CD4-positive, alpha-beta T cell treated with Interleukin-4 for 1 hour (primary cell): ENCODE data around the gene BCAR1.
"Not testable (repeated sequence)": the region's sequence is repeated elsewhere in the genome, so short reads cannot be mapped to it uniquely, and the experiment has no call there.

Experiments used
- DNase-seq, 2 donors: peaks; one replicate each; pipeline ENCODE4 v3.0.0-alpha.2; 2020 to 2022

BCAR1 gene

GRCh38 chr16:75252946-75253911 is 1.8 kb upstream of the BCAR1 start:
- DNase-seq: no peak

GRCh38 chr16:75252049-75252864 is 833 bp upstream of the BCAR1 start:
- DNase-seq: no peak

- no peak for DNase-seq
These were observed 580 bp downstream of the BCAR1 start for GRCh38 chr16:75250809-75251279.

GRCh38 chr16:75250089-75250808 is 1.2 kb downstream of the BCAR1 start:
- DNase-seq: no peak

GRCh38 chr16:75249441-75249840 is 2.0 kb downstream of the BCAR1 start:
- no peak for DNase-seq

GRCh38 chr16:75248536-75249380 is 2.7 kb downstream of the BCAR1 start:
- DNase-seq: no peak

GRCh38 chr16:75248142-75248535 is 3.3 kb downstream of the BCAR1 start:
- DNase-seq: no peak

- no peak for DNase-seq
These were observed 4.2 kb downstream of the BCAR1 start for GRCh38 chr16:75247249-75247648.

- DNase-seq: no peak
These were observed 4.8 kb downstream of the BCAR1 start for GRCh38 chr16:75246504-75247205.

GRCh38 chr16:75244844-75245758 is 6.3 kb downstream of the BCAR1 start:
- DNase-seq: no peak

GRCh38 chr16:75244225-75244809 is 7.1 kb downstream of the BCAR1 start:
- DNase-seq: no peak

GRCh38 chr16:75243667-75244224 is 7.7 kb downstream of the BCAR1 start:
- DNase-seq: no peak

GRCh38 chr16:75242436-75243078 is 8.9 kb downstream of the BCAR1 start:
- not testable (repeated sequence) for DNase-seq

- no peak for DNase-seq
These were observed 9.5 kb downstream of the BCAR1 start for GRCh38 chr16:75241955-75242354.

GRCh38 chr16:75241412-75241811 is 10.0 kb downstream of the BCAR1 start:
- DNase-seq: no peak

GRCh38 chr16:75240633-75241032 is 10.8 kb downstream of the BCAR1 start:
- not testable (repeated sequence) for DNase-seq

- DNase-seq: no peak
These were observed 11.8 kb downstream of the BCAR1 start for GRCh38 chr16:75239542-75240122.

GRCh38 chr16:75238853-75239541 is 12.4 kb downstream of the BCAR1 start:
- no peak for DNase-seq
